Mucosa of descending colon (tissue), 3 donors: ENCODE measurements around the gene RFX4. TPM values are rescaled to one million over a fixed set of nuclear protein-coding genes. Genes with fewer than 3 reads are reported as not detected.

Experiments
- ATAC-seq: fragments of 200-7000 bp; cut with Tn5 transposase; one replicate; pipeline ENCODE4 v1.9.1; 2020; ENCODE audit warnings: mild to moderate bottlenecking, moderate library complexity
- DNase-seq, 3 donors: peaks; one replicate each; pipeline ENCODE4 v3.0.0-alpha.2; 2020
- H3K36me3 ChIP-seq: fragments of 200-600 bp; one replicate; pipeline ENCODE4 v1.8.0; 2021; ENCODE audit warnings: low read depth, mild to moderate bottlenecking
- H3K4me1 ChIP-seq: fragments of 200-600 bp; one replicate; pipeline ENCODE4 v1.8.0; 2021; ENCODE audit warnings: low read depth, mild to moderate bottlenecking
- H3K4me3 ChIP-seq: fragments of 200-600 bp; one replicate; pipeline ENCODE4 v1.8.0; 2021; ENCODE audit warnings: mild to moderate bottlenecking
- H3K9me3 ChIP-seq: fragments of 200-600 bp; one replicate; pipeline ENCODE4 v1.8.0; 2021; ENCODE audit warnings: mild to moderate bottlenecking
- CTCF ChIP-seq: fragments of 200-600 bp; IDR thresholded peaks from one replicate; pipeline ENCODE4 v1.8.0; 2022; ENCODE audit warnings: antibody characterized with exemption, mild to moderate bottlenecking
- intact Hi-C, 2 donors: fragments of 100-400 bp; cut with DNase I in 1 of 2; cut with micrococcal nuclease in 1 of 2; formaldehyde crosslinking; loops; one replicate each; pipeline versions ENCODE4 v1.11.0 to v1.11.1; 2022; cut with DNase I, micrococcal nuclease
- total RNA-seq, 3 donors: library from RNA; stranded (reverse); fragmentation: NEBNext Ultra II Directional in 2 of 3; extraction: Animal tissue kit (Norgen Biotek cat#: 25700) in 2 of 3; gene quantifications; one replicate each; pipeline versions ENCODE4 v1.2.1 to v1.2.4, GENCODE V29; 2021 to 2023
- donor health status: DM: no; HTN: no; CAD: no; lungs with moderate emphysema.
- donor health status: DM: no; HTN: no; CAD: no.
- donor health status: DM: no; HTN: yes; CAD: no.

The RFX4 gene
- total RNA-seq, 3 donors from 2014 or later: not detected

- no peak for TF ChIP-seq CTCF
- intact Hi-C loops: no loop called here
Measured at GRCh38 chr12:106648736-106649135, 65.9 kb downstream of the RFX4 start.

GRCh38 chr12:106651552-106651951 is 68.7 kb downstream of the RFX4 start:
- ATAC-seq (no peak), DNase-seq (no peak)
- Histone ChIP-seq H3K4me3 (no peak overlapping the region), H3K9me3 (no peaks in the 10 kb centered on the region), H3K36me3 (no peaks in the 10 kb centered on the region), H3K4me1 (no peaks in the 10 kb centered on the region)
- no peak for TF ChIP-seq CTCF
- intact Hi-C loops: no loop called here

More at GRCh38 chr12:106648736-106649135, 65.9 kb downstream of the RFX4 start:
- H3K9me3 ChIP-seq: no peaks in the 10 kb centered on the region
- H3K4me1 ChIP-seq: no peaks in the 10 kb centered on the region
- ATAC-seq (peak; percentile 82), DNase-seq (no peak)
- H3K36me3 ChIP-seq: no peaks in the 10 kb centered on the region
- H3K4me3 ChIP-seq: no peak overlapping the region

- no peak for DNase-seq
- Histone ChIP-seq H3K4me3 (no peak overlapping the region), H3K4me1 (no peaks in the 10 kb centered on the region), H3K36me3 (no peaks in the 10 kb centered on the region), H3K9me3 (no peaks in the 10 kb centered on the region)
- intact Hi-C loops: no loop called here
- TF ChIP-seq CTCF: no peak
- ATAC-seq: no peak
Measured at GRCh38 chr12:106652510-106653015, 69.8 kb downstream of the RFX4 start.

- no peak for DNase-seq
- ATAC-seq: no peak
- intact Hi-C loops: no loop called here
Measured at GRCh38 chr12:106655577-106655976, 72.8 kb downstream of the RFX4 start.

GRCh38 chr12:106657488-106657887 is 74.7 kb downstream of the RFX4 start:
- DNase-seq (no peak), ATAC-seq (no peak)
- TF ChIP-seq CTCF: no peak
- H3K36me3 ChIP-seq: no peaks in the 10 kb centered on the region
- intact Hi-C loops: no loop called here
- peaks cover 11% of the 10 kb centered on the region for H3K9me3 ChIP-seq
- H3K4me1 ChIP-seq: no peaks in the 10 kb centered on the region
- H3K4me3 ChIP-seq: no peak overlapping the region

More at GRCh38 chr12:106655577-106655976, 72.8 kb downstream of the RFX4 start:
- Histone ChIP-seq H3K4me1 (no peaks in the 10 kb centered on the region), H3K9me3 (no peaks in the 10 kb centered on the region), H3K4me3 (no peak overlapping the region), H3K36me3 (no peaks in the 10 kb centered on the region)
- TF ChIP-seq CTCF: no peak

GRCh38 chr12:106663385-106663784 is 80.6 kb downstream of the RFX4 start:
- intact Hi-C loops: no loop called here
- Histone ChIP-seq H3K4me1 (no peaks in the 10 kb centered on the region), H3K9me3 (peaks cover 26% of the 10 kb centered on the region), H3K36me3 (no peaks in the 10 kb centered on the region), H3K4me3 (no peak overlapping the region)
- ATAC-seq (no peak), DNase-seq (no peak)
- TF ChIP-seq CTCF: no peak
